Esophagus mucosa (tissue), 1 donor: ENCODE results near the gene PLCXD1. TPM values are rescaled to one million over a fixed set of nuclear protein-coding genes. Genes with fewer than 3 reads are reported as not detected.
"Not testable (repeated sequence)": the region's sequence is repeated elsewhere in the genome, so short reads cannot be mapped to it uniquely, and the experiment has no call there.

ENCODE experiments used
- ATAC-seq: fragments of 200-7000 bp; cut with Tn5 transposase; one replicate; pipeline ENCODE4 v1.9.1; 2020
- total RNA-seq: library from RNA; stranded (reverse); gene quantifications from one replicate; pipeline ENCODE4 v1.2.4, GENCODE V29; 2023
- donor health status: DM: yes; HTN: yes; CAD: no.

PLCXD1 gene
- total RNA-seq, 1 donor from 2014 or later = 17.8 TPM

DNA sequence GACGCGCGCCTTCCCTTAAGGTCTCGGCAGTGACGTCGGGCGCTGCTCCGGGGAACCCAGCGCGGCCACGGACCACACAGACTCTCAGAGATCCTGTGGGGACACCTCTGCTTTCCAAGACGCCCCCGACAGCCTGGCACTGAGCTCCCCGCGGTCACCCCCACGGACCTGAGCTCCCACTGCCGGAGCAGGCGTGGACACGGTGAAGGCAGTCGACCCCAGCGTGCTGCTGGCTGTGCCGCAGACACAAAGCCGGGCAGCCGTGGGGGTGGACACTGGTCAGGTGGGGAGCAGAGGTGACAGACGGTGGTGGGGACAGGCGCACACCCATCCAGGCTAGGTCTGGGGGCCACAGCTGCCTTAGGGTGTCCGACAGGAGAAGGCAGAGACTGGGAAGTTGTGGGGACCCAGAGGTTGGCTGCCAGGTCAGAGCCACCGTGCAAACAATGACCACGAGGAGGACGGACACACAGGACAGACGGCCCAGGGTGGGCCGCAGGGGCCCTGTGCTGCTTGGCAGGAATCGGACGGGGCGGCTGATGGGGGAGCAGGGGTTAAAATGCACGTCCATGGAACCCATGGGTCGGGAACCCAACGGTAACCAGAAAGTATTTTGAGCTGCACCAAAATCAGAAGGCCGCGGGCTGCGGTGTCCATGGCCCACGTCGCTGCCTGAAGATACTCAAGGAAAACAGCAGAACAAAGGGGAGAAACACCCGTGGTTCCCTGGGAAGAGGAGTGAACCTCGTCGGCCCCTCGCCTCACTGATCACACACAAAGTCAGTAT is 54.0 kb downstream of the PLCXD1 start:
- ATAC-seq = no peak

GRCh38 chrX:335758-336155 is 54.6 kb downstream of the PLCXD1 start:
- ATAC-seq = no peak

DNA sequence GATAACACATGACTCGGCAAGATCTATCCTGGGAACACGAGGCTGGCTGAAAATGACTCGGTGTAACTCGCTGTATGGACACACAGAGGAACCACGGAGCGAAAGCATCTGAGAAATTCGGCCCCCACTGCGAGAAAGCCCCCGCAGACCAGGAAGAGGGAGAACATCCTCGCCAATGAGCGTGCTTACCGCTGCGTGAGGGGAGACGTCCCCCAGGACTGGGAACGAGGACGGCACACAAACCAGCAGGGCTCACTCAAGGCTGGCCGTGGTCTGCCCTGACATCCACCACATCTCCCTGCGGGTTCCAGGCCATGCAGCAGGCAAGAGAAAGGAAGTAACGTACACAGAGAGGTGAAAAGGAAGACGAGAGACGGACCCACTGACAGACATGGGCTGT is 55.0 kb downstream of the PLCXD1 start:
- no peak for ATAC-seq

- ATAC-seq = no peak
Measured at GRCh38 chrX:337331-337831, 56.2 kb downstream of the PLCXD1 start.

GRCh38 chrX:338281-338835 is 57.2 kb downstream of the PLCXD1 start:
- ATAC-seq = peak; percentile 26

GRCh38 chrX:338836-339400 is 57.7 kb downstream of the PLCXD1 start:
- peak; percentile 15 for ATAC-seq

GRCh38 chrX:340121-340520 is 58.9 kb downstream of the PLCXD1 start:
- no peak for ATAC-seq

- peak; percentile 17 for ATAC-seq
Measured at GRCh38 chrX:340641-341423, 59.7 kb downstream of the PLCXD1 start.

DNA sequence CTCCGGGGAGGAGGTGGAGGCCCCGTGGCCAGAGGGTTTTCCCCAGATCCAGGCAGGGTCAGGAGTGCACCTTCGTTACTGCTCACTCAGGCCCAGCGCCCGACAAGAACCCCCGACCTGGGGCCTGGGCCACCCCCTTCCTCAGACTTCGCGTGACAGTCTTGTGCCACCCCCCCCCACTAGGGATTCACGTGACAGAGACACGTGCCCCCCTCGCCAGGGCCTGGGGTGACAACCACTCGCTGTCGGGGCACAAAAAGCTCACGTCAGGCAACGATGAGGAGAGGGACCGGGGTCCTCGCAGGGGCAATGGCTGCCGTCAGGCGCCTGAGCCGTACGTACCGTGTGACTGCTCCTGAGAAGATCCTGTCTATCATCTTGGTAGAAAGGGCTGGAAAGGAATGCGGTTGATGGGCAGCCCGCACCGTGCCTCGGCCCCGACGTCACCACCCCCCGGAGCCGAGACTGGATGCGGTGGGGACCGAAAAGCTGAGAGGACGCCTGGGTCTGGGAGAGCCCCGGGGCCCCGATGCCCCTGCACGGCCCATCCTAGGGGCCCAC is 60.4 kb downstream of the PLCXD1 start:
- no peak for ATAC-seq

GRCh38 chrX:344371-344901 is 63.3 kb downstream of the PLCXD1 start:
- no peak for ATAC-seq

GRCh38 chrX:345020-345925 is 64.1 kb downstream of the PLCXD1 start:
- ATAC-seq = peak; percentile 20

DNA sequence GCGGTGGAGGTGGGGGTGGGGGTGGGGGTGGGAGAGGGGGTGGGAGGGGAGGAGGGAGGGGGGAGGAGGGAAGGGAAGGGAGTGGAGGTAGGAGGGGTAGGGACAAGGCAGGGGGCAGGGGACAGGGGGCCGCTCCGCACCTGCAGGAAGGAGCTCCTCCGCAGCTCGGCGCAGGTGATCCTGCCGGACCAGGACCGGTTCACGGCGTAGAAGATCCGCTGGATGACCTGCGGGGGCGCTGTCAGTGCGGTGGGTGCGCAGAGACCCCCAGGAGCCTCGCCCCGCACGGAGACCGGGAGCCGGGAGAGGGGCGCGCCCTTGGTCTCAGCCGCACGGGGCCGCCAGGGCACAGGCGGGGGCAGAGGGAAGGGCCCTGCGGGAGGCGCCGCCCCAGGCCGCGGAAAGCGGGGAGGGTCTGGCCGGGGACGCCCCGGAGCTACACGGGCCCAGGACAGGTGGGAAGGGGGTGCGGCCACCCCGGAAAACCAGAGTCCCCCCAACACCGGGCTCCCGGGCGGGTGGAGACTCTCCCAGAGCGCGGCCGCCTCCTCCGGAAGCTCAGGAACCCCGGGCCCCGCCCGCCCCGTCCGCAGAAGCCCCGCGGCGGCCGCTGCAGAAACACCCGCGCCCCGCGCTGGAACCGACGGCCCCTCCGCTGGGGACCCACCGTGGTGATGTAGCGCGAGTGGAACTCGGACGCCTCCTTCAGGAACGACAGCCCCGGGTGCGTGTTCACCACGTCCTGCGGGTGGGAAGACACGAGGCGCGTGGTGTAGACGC is 65.0 kb downstream of the PLCXD1 start:
- peak; percentile 14 for ATAC-seq

DNA sequence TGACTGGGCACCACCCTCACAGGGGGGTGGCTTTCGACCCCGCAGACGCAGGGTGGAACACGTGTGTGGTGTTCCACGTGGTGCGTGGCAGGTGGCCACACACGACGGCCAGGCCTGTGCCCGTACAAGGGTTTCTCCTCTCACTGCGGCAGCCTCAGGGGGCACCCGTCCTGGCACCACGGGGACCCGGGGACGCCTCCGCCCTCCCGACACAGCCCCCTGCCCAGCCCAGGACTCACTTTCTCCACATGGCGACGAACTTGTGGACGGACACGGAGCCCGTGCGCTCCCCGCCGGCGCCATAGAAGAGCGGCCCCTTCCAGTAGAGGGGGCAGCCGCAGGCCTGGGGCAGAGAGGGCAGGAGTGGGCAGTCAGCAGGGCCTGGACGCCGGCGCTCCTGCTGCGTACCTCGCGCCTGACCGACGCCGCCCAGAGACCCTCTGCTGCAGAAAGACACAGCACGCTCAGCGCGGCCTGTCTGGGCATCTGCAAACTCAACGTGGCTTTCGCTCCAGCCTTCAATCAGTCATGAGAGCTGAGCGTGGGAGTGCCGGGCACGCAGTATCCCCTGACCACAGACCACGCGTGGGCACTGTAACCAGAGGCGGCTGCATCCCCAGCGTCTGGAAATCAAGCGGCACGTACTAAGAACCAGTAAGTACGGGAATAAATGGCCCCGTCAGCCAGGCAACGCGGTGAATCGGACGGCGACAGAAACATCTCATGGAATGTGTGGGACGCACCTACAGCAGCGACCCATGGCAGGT is 66.4 kb downstream of the PLCXD1 start:
- ATAC-seq = no peak

- ATAC-seq = no peak
Measured at GRCh38 chrX:348461-349117, 67.4 kb downstream of the PLCXD1 start.

DNA sequence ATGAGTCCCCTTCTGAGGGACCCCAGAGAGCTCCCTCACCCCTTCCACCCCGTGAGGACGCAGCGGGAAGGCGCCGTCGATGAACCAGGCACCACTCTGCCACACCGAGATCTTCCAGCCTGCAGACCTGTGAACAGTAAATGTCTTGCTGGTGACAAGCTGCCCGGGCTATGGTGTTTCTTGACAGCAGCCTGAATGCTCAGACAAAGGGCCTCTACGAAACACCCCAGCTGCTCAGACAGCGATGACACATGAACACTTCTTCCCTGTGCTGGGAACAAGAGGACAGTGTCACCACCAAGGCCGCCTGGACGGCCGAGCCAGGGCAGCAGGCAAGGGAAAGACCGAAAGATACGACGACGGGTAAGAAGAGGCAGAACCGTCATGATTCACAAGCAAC is 68.0 kb downstream of the PLCXD1 start:
- no peak for ATAC-seq

- no peak for ATAC-seq
Measured at GRCh38 chrX:349702-350101, 68.5 kb downstream of the PLCXD1 start.

DNA sequence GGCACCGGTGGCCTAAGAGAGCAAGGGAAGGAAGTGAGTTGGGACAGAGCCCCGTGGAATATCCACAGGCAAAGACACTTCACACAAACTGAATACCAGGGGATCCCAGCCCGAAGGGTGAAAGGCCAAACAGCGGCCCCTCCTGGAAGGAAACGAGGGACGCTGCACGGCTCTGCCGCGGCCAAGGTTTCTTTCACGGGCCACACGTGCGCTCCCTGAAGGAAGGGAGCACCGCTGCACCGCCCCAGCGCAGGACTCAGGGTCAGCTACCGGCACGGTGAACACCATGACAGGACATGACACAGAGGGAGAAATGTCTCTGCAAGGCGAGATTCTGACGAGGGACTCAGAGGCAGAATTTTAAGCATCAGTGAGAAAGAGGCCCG is 69.0 kb downstream of the PLCXD1 start:
- no peak for ATAC-seq

- no peak for ATAC-seq
Measured at GRCh38 chrX:350534-351323, 69.5 kb downstream of the PLCXD1 start.

DNA sequence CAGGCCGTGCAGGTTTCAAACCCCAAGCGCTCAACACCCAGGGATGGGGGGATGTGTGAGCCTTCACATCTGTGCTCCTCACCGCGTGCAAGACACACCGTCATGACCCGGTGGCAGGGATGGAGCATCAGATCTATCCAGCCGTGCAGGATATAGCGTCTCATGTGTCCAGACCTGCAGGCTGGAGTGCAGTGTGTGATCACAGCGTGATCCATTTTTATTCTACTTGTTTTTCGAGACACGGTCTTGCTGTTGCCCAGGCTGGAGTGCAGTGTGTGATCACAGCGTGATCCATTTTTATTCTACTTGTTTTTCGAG is 70.1 kb downstream of the PLCXD1 start:
- ATAC-seq = not testable (repeated sequence)
